COLO668 (cell line): ENCODE results near the gene GOLGA8A.
A peak's percentile ranks its signal among the peaks of the same experiment; 100 is the strongest.
"Not testable (repeated sequence)": the region's sequence is repeated elsewhere in the genome, so short reads cannot be mapped to it uniquely, and the experiment has no call there.

Experiments used
- DNase-seq: peaks from one replicate; lab custom pipeline; 2025; ENCODE audit not compliant: unreplicated experiment; lab: John Stamatoyannopoulos, UW

Gene GOLGA8A, protein sequence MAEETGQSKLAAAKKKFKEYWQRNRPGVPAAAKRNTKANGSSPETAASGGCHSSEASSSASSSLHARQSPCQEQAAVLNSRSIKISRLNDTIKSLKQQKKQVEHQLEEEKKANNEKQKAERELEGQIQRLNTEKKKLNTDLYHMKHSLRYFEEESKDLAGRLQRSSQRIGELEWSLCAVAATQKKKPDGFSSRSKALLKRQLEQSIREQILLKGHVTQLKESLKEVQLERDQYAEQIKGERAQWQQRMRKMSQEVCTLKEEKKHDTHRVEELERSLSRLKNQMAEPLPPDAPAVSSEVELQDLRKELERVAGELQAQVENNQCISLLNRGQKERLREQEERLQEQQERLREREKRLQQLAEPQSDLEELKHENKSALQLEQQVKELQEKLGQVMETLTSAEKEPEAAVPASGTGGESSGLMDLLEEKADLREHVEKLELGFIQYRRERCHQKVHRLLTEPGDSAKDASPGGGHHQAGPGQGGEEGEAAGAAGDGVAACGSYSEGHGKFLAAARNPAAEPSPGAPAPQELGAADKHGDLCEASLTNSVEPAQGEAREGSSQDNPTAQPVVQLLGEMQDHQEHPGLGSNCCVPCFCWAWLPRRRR

DNA sequence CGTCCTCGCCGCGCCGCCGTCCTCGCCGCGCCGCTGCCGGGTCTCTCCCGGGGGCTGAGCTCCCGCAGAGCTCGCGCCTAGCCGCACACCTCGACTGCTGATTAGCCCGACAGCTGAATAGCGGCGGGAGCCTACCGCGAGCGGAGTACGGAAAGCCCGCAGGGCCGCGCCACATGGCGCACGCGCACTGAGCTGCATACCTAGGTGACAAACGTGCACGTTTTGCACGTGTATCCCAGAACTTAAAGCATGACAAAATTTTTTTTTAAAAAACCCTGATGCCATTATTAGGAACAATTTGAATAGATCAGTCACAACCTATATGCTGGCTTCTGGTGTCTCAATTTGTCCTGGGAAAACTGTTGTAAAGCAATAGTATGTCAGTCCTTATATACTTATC lies at the start of gene GOLGA8A:
Gene GOLGA8A, minus strand, starts transcription at position 122 of the 400 bp plus-strand sequence. CDS start 48,117 bp downstream, outside the sequence.
- DNase-seq = peak; percentile 89

DNA sequence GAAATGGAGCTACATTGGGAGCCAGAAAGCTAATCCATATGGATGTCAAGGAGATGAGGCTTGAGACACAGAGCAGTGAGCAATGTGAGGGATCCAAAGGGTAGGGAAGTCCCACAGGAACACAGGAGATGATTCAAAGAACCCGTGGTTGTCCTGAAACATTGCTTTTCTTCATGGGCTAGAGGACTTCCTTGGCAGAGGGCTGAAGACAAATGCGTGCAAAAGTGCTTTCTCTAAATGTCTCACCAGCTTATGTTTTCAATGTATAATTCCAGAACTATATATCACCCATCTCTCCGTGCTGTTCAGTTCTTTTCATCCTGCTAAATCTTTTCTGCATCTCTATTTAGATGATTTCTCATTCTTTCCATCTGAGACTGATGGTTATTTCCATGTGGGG lies 46.0 kb upstream of the GOLGA8A start:
- DNase-seq = no peak

DNA sequence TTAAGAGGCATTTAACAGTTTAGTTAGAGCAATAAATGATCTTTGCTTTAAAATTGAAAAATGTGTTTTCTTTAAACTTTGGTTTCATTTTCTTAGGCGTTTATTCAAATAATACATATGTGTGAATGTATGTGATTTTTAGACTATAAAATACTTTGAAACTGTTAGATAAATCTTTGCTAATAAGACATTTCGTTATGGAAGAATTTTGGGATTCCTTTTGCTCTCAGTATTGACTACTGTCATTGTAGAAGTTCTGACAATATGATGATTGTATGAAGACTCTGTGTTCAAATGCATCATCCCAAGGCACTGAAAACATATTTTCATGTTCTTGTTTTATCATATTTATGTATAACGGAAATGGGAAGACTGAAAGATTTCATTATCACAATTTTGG lies 43.8 kb upstream of the GOLGA8A start:
- DNase-seq = no peak

DNA sequence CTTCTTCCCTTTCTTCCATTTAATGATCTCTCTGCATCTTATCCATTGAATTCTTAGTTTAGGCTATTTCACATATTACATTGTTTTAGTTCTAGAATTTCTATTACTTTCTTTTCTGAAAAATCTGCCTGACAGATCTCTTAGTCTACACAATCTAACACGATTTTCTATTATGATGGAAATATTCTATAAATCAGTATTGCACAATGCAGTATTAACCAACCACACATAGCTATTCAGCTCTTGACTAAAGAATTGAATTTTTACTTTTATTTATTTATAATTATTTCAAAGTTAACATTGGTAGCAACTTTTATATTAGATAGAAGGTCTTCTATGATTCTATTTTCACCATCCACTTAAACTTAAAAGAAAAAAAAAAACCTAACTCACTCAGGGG lies 36.2 kb upstream of the GOLGA8A start:
- DNase-seq = no peak

DNA sequence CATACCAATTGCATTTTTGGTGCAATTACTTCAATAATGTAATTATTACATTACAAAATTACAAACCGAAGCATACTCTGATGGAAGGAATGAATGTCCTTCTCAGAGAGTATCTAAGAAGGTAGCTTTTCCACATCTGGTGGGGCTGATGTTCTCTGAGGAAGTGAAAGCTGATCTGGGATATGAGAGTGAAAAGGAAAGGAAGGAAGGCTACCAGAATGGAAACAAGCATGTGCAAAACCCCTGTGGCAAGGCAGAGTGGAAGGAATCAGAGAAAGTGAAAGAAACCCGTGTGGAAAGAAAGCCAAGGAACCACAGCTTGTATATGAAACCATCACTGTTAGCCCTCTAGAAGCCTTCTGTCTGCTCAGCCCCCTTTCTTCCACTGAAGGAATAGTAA lies 35.3 kb upstream of the GOLGA8A start:
- no peak for DNase-seq

DNA sequence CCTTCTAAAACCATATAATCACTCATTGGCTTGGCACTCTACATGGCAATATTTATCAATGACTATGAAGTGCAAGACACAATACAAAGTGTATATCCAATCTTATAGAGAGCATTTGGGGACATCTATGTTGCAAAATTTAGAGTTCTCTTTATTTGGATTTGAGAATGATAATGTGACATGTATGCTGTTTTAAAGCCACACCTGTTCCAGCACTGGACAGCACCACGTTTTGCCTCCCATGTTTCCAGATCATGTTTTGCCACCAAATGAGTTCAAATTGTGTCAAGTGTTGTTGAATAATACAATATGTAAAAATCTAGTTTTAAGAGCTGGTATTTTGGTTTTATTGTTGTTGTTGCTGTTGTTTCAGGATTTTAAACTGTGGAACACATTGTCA lies 33.3 kb upstream of the GOLGA8A start:
- no peak for DNase-seq

- DNase-seq = no peak
These were observed 32.5 kb upstream of the GOLGA8A start for GRCh38 chr15:34470091-34470490.

GRCh38 chr15:34461730-34462129 lies 24.1 kb upstream of the GOLGA8A start:
- DNase-seq = no peak

GRCh38 chr15:34460451-34460850 lies 22.8 kb upstream of the GOLGA8A start:
- no peak for DNase-seq

DNA sequence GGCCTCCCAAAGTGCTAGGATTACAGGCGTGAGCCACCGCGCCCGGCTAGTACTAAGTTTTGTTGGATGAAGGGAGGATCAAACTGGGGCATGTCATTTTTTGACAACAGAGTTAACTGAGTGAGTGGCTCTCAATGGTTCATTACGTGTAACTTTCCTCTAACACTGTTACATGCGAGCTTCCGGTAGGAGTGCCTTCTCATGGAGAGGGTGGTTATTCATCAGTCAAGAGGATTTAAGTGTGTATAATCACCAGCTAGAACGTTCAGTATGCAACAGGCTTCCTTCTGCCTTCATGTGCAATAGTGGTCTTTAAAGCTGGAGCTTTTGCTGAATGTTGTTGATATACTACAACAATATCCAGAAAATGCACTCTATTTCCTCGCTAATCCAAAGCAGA lies 19.1 kb upstream of the GOLGA8A start:
- no peak for DNase-seq

DNA sequence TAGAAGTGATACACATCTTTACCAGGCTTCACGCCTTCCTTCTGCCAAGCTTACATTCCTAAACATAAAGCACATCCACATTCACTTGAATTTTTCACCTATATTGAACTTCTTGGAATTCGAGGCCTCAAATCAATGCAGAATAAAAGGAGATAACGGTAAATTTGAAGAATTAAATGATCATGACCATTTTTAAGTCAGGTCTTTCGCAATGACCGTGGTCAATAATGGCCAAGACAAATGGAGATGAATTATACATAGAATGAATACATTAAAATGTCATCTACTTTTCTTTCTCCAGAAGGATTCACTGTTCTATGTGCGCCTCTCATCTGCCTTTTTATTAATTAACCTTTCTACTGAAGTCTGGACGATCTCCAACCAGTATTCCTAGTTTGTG lies 5.3 kb upstream of the GOLGA8A start:
- no peak for DNase-seq

- DNase-seq = no peak
These were observed 2.3 kb upstream of the GOLGA8A start for GRCh38 chr15:34439878-34440277.

- DNase-seq = peak; percentile 78
These were observed 609 bp downstream of the GOLGA8A start for GRCh38 chr15:34436956-34437442.

DNA sequence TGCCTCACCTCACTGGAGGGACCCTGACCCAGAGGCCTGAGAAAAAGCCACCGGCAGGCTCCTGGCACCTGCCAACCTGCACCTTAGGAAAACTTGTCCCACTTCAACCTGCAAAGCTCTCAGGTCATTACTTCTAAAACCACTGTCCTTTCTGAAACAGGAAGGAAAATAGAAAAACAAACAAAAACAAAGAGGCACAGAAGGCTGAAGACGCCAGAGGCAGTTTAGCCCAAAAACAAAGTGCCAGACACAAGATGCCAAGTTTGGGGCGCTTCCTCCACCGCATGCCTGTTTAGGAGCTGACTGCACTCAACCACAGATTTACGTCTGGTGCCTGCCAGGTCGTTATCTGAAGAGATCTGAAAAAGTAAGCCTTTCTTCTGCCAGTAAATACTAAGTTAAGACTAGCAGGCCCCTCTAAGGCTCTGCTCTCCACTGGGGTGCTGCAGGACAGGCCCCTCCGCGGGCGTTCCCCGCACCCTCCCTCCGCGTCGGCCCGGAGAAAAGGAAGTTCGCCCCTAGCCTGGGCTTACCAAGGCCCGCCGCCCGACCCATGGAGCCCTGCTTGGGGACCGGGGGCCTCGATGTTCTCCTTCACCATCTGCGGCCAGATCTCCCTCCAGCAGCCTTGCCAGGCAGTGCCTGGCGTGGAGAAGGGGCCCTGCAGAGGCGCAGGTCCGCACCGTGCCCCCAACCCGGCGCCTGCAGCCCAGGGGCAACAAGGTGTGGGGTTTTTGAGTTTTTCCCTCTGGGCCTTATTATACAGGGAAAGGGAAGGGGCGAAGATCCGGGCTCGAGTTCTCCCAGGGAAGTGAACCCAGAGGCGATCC lies 1.3 kb downstream of the GOLGA8A start:
- DNase-seq = peak; percentile 36

DNA sequence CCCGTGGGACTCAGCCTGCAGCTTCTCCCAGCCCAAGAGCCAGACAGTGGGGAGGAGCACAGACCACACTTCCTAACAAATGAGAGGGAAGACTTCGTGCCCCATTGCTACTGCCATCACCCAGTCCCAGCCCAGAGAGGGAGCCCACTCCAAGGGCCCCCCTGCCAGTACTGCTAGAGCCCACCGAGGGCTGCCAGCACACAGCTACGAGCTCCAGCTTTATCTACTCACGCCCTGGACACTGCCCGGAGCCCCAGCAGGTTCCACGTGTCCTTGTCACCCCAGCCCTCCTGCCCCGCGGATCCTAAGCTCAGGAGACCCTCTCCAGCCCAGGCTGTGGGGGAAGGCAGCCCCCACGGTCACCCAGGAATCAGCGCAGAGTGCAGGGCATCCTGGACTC lies 1.9 kb downstream of the GOLGA8A start:
- DNase-seq = no peak

GRCh38 chr15:34434627-34435305 lies 2.8 kb downstream of the GOLGA8A start:
- no peak for DNase-seq

DNA sequence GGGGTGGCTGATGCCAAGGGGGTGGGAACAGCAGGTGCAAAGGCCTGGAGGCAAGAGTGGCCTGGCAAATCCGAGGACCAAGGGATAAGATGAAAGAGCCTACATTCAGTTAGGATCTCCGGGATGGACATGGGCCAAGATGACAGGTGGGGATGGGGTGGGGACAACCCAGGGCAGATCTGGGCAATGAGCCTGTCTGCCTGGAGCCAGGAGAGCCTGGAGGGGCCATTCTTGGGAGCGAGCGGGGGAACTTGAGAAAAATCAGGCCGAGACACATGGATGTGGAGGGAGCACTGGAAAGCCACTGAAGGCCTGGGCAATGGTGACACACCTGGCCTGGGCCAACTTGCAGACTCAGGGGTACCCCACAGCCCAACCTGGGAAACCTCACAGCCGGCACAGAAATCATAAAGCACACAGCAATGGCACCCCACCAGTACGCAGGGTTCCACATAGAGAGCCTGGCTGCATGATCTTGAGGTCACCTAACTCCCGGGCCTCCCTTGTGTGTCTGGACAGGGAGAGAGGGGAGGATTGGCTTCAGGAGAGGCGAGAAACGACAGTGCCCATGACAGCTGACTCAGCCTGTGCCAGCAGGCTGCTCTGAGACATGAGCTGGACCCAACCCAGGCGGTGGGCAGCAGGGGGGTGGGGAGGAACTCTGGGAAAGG lies 3.5 kb downstream of the GOLGA8A start:
- DNase-seq = not testable (repeated sequence)

DNA sequence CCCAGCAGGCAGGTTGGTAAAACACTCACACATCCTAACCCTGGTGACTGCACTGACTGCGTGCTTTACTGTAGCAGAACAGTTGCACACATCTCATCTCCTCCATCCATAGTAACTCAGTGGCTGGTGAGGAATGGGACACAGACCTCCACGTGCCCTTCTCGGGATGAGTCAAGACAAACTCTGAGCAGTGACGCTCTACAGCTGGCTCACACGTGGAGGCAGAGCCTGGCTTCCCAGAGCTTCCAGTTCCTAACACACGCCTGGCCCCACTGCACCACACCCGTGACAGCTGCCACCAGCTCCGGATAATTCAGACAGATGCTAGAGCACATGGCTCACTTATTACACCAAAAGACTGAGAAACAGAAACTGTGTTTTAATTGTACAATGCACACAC lies 7.0 kb downstream of the GOLGA8A start:
- DNase-seq = not testable (repeated sequence)

- DNase-seq = not testable (repeated sequence)
These were observed 14.1 kb downstream of the GOLGA8A start for GRCh38 chr15:34423425-34424090.

DNA sequence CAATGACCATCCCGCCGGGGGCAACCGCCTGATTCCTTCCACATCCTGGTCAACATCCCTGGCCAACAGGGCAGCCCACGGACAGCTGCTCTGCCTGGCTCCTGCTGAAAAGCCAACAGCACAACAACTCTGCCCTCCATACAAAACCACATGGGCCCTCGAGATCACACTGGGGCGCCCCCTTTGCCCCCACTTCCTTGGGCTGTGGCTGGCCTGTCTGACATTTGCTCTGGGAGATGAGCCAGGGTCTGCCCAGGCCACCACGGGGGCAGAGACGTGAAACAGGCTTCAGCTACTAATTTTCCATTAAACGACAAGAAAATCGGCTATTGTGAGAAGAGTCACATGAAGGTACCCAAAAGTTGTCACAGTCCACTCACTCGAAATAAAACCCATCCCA lies 16.7 kb downstream of the GOLGA8A start:
- not testable (repeated sequence) for DNase-seq
